ENCODE data around the gene TXNDC17.

DNA sequence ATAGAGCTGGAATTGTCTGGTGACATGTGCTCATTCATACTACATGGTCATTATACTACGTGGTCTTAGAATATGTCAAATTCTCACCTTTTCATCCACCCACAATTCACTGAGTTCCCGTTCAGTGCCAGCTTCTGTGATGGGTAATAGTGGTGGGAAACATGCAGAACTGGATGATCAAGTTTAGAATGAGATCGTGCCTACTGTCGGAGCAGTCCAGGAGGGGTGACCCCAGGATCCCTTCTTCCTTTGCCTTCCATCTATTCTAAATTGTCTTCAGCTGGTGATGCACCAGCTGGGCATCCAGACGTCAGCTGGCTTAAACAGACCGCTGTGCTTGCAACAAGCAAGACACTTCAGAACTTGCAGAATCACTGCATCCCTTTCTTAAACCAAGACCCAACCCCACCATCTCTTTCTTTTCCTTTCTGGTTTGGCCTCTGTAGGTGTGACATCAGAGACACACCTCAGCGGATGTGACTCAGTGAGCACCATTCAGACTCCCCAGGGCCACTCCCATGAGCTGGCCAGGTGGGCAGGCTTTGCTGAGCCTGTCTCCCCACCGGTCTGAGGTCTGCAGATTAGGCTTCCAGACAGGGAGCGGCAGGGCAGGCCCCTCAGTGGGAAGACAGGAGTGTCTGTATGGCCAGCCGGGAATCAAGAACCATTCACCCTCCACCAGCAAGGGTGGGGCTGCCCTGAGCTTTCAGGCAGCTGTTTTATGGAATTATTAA is 28.8 kb downstream of the TXNDC17 start:
- TF ChIP-seq, protein P1, sequence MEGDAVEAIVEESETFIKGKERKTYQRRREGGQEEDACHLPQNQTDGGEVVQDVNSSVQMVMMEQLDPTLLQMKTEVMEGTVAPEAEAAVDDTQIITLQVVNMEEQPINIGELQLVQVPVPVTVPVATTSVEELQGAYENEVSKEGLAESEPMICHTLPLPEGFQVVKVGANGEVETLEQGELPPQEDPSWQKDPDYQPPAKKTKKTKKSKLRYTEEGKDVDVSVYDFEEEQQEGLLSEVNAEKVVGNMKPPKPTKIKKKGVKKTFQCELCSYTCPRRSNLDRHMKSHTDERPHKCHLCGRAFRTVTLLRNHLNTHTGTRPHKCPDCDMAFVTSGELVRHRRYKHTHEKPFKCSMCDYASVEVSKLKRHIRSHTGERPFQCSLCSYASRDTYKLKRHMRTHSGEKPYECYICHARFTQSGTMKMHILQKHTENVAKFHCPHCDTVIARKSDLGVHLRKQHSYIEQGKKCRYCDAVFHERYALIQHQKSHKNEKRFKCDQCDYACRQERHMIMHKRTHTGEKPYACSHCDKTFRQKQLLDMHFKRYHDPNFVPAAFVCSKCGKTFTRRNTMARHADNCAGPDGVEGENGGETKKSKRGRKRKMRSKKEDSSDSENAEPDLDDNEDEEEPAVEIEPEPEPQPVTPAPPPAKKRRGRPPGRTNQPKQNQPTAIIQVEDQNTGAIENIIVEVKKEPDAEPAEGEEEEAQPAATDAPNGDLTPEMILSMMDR (IDR thresholded peaks at IDR 0.05) = no peak
- TF ChIP-seq POLR2A (IDR thresholded peaks at IDR 0.05) = no peak

Measured in testis (tissue), 2 donors.